ENCODE data around the gene LRFN2. TPM values are rescaled to one million over a fixed set of nuclear protein-coding genes. Genes with fewer than 3 reads are reported as not detected.

LRFN2 gene
- polyA plus RNA-seq, 1 experiment, result not detected

- ChIA-PET POLR2A (no interaction called here), CTCF (interaction anchor here (0.6 kb wide), 2 partner anchors 33 to 598 kb away, joined by 3 to 4 read pairs; no protein-coding TSS in a partner anchor)
- DNase-seq (ENCODE audit: low read depth, low spot score), result no peak
- Histone ChIP-seq H3K27ac (ENCODE audit: low read depth, low read length) (no peak overlapping the region), H3K9me3 (ENCODE audit: control insufficient read depth, insufficient read depth, low read length) (no peaks in the 10 kb centered on the region), H3K4me3 (ENCODE audit: low read depth, low read length) (no peak overlapping the region), H3K27me3 (ENCODE audit: control insufficient read depth, insufficient read depth, low read length) (peaks cover 2% of the 10 kb centered on the region)
- TF ChIP-seq CTCF (IDR thresholded peaks at IDR 0.05; ENCODE audit: low read depth, low read length), result no peak
These were observed 8.1 kb downstream of the LRFN2 start for GRCh38 chr6:40579101-40579500.

GRCh38 chr6:40577672-40578071, 9.5 kb downstream of the LRFN2 start:
- Histone ChIP-seq H3K9me3 (ENCODE audit: control insufficient read depth, insufficient read depth, low read length) (no peaks in the 10 kb centered on the region), H3K4me3 (ENCODE audit: low read depth, low read length) (no peak overlapping the region), H3K27me3 (ENCODE audit: control insufficient read depth, insufficient read depth, low read length) (no peaks in the 10 kb centered on the region), H3K27ac (ENCODE audit: low read depth, low read length) (no peak overlapping the region)
- POLR2A ChIA-PET, result no interaction called here
- TF ChIP-seq CTCF (IDR thresholded peaks at IDR 0.05; ENCODE audit: low read depth, low read length), result 0 out of 2 replicates have a peak, but pooled peaks have one; percentile 8
- CTCF ChIA-PET, result no interaction called here
- DNase-seq (ENCODE audit: low read depth, low spot score), result no peak

DNA sequence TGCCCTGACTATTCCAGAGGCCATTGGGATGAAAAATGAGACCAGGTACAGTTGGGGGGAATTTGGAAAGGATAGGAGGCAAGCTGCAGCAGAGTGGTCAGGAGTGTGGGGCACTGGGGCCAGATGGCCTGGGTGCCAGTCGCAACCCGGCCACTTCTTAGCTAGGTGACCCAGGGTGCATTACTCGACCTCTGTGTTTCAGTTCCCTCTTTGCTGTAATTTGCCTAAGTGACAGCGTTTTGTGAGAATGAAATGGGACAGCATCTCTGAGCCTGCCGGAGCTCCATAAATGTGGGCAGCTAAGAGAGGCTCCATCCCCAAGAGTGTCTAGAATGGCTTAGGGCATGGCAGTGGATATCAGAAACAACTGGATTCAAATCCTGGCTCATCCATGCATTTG, 13.9 kb downstream of the LRFN2 start:
- POLR2A ChIA-PET, result no interaction called here
- CTCF ChIA-PET, result no interaction called here
- Histone ChIP-seq H3K4me3 (ENCODE audit: low read depth, low read length) (no peak overlapping the region), H3K27ac (ENCODE audit: low read depth, low read length) (no peak overlapping the region), H3K9me3 (ENCODE audit: control insufficient read depth, insufficient read depth, low read length) (no peaks in the 10 kb centered on the region), H3K27me3 (ENCODE audit: control insufficient read depth, insufficient read depth, low read length) (peaks cover 2% of the 10 kb centered on the region)
- no peak for DNase-seq (ENCODE audit: low read depth, low spot score)
- no peak for TF ChIP-seq CTCF (IDR thresholded peaks at IDR 0.05; ENCODE audit: low read depth, low read length)

GRCh38 chr6:40569162-40569910, 17.8 kb downstream of the LRFN2 start:
- ChIA-PET POLR2A (no interaction called here), CTCF (no interaction called here)
- no peaks in the 10 kb centered on the region for H3K9me3 ChIP-seq (ENCODE audit: control insufficient read depth, insufficient read depth, low read length)
- peaks cover 2% of the 10 kb centered on the region for H3K27me3 ChIP-seq (ENCODE audit: control insufficient read depth, insufficient read depth, low read length)
- no peak for DNase-seq (ENCODE audit: low read depth, low spot score)
- H3K4me3 ChIP-seq (ENCODE audit: low read depth, low read length), result no peak overlapping the region
- no peak for TF ChIP-seq CTCF (IDR thresholded peaks at IDR 0.05; ENCODE audit: low read depth, low read length)
- no peak overlapping the region for H3K27ac ChIP-seq (ENCODE audit: low read depth, low read length)

DNA sequence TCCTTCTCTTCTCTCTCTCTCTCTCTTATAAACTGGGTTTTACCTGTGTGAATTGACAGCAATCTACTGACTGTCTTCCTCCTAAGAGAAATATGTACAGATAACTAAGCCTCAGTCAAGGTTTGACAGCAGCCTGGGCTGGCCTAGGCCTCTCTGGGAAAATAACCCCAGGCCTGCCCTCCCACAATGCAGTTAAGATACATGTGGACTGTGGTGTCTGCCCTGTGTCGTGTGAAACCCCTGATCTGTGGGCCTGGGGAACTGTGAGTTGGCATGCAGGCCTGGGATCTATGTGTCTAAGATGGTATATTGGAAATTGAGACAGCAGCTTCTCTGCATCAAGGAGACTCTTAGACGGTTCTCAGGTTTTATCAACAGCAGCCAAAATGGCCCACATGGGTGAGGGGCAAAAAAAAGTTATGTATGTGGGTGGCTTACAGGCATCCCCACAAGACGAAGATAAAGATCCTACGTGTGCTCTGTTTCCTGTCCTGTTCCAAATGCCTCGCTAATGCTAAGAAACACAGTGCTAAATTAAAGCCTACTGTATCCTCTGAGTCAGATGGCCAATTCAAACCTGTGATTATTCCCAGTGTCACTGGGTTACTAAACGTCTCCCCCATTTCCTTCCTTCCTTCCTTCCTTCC, 19.0 kb downstream of the LRFN2 start:
- Histone ChIP-seq H3K4me3 (ENCODE audit: low read depth, low read length) (no peak overlapping the region), H3K27ac (ENCODE audit: low read depth, low read length) (no peak overlapping the region), H3K27me3 (ENCODE audit: control insufficient read depth, insufficient read depth, low read length) (peaks cover 2% of the 10 kb centered on the region), H3K9me3 (ENCODE audit: control insufficient read depth, insufficient read depth, low read length) (no peaks in the 10 kb centered on the region)
- no peak for TF ChIP-seq CTCF (IDR thresholded peaks at IDR 0.05; ENCODE audit: low read depth, low read length)
- ChIA-PET POLR2A (no interaction called here), CTCF (no interaction called here)
- DNase-seq (ENCODE audit: low read depth, low spot score), result no peak
